A549 (cell line): ENCODE measurements around the gene MMP8. TPM values are rescaled to one million over a fixed set of nuclear protein-coding genes. Genes with fewer than 3 reads are reported as not detected.

ENCODE experiments used
- ATAC-seq, 2 experiments: fragments of 200-7000 bp in 1 of 2; fragments of >200 bp in 1 of 2; cut with Nextera tagmentation in 1 of 2; cut with Tn5 transposase in 1 of 2; 3 replicates each; pipeline versions ENCODE4 v1.8.0 to v1.9.1; 2018 to 2020; ENCODE audit warnings: mild to moderate bottlenecking in 1 of 2, moderate library complexity in 1 of 2
- CTCF ChIA-PET: fragments of 300-600 bp; sonication (Branson Sonifier 250); formaldehyde crosslinking; extraction: SDS; loops from one replicate; lab custom pipeline; 2021; ENCODE audit warnings: antibody characterized with exemption, inconsistent platforms; lab: Yijun Ruan, JAX
- POLR2A ChIA-PET: fragments of 350-600 bp; formaldehyde crosslinking; extraction: SDS; loops from one replicate; lab custom pipeline; 2021; ENCODE audit warnings: antibody characterized with exemption, inconsistent platforms; lab: Yijun Ruan, JAX
- DNase-seq, 2 experiments: peaks; one replicate each; pipeline versions ENCODE4 v3.0.0 to v3.0.0-alpha.2; 2011 to 2016; ENCODE audit warnings: low read depth in 1 of 2, low spot score in 1 of 2
- FAIRE-seq: peaks from 2 replicates; lab custom pipeline; 2011; peaks lifted over from hg19 to GRCh38; lab: Jason Lieb, UNC
- H3K27ac ChIP-seq, 2 experiments: fragments of >200 bp; sonication (Bioruptor Twin); formaldehyde crosslinking; 3 replicates each; pipeline ENCODE4 v1.5.1; 2016 to 2017
- H3K4me1 ChIP-seq: fragments of >200 bp; sonication (Bioruptor Twin); formaldehyde crosslinking; 3 replicates; pipeline ENCODE4 v1.6.1; 2016
- H3K4me2 ChIP-seq: fragments of >200 bp; sonication (Bioruptor Twin); formaldehyde crosslinking; 3 replicates; pipeline ENCODE4 v1.6.1; 2016
- H3K4me3 ChIP-seq: fragments of >200 bp; sonication (Bioruptor Twin); formaldehyde crosslinking; 3 replicates; pipeline ENCODE4 v1.5.1; 2016
- H3K9me3 ChIP-seq: fragments of >200 bp; sonication (Bioruptor Twin); formaldehyde crosslinking; 3 replicates; pipeline ENCODE4 v1.6.1; 2016
- BHLHE40 ChIP-seq: IDR thresholded peaks from 2 replicates; pipeline ENCODE4 v1.6.1; 2012; ENCODE audit warnings: low read depth, low read length, inconsistent platforms
- CBX2 ChIP-seq: fragments of 200-600 bp; sonication (generic); IDR thresholded peaks from 2 replicates; pipeline ENCODE4 v1.6.1; 2016; ENCODE audit warnings: low read depth, mild to moderate bottlenecking, borderline replicate concordance
- CBX8 ChIP-seq: fragments of 200-600 bp; sonication (generic); IDR thresholded peaks from 2 replicates; pipeline ENCODE4 v1.6.1; 2016
- CHD2 ChIP-seq: fragments of 150-350 bp; IDR thresholded peaks from 2 replicates; pipeline ENCODE4 v1.6.1; 2014; ENCODE audit warnings: low read length; ENCODE audit not compliant: partially characterized antibody
- EHMT2 ChIP-seq: fragments of 200-600 bp; sonication (generic); IDR thresholded peaks from 2 replicates; pipeline ENCODE4 v1.6.1; 2016; ENCODE audit warnings: antibody characterized with exemption, low read depth, mild to moderate bottlenecking, moderate library complexity
- EP300 ChIP-seq, 2 experiments: fragments of >200 bp; sonication (Bioruptor Twin); formaldehyde crosslinking; IDR thresholded peaks; 2 replicates in 1 of 2; 3 replicates in 1 of 2; pipeline ENCODE4 v1.6.1; 2016 to 2017
- ESRRA ChIP-seq: fragments of 150-350 bp; IDR thresholded peaks from 2 replicates; pipeline ENCODE4 v1.6.1; 2014; ENCODE audit warnings: mild to moderate bottlenecking, low read length, borderline replicate concordance
- FOSB ChIP-seq: fragments of 250-450 bp; sonication (Bioruptor Pico); IDR thresholded peaks from 2 replicates; pipeline ENCODE4 v1.5.0; 2020; ENCODE audit warnings: mild to moderate bottlenecking, moderate library complexity
- GATA3 ChIP-seq: IDR thresholded peaks from 2 replicates; pipeline ENCODE4 v1.6.1; 2012; ENCODE audit warnings: borderline replicate concordance
- HDAC2 ChIP-seq: fragments of 200-600 bp; sonication (generic); IDR thresholded peaks from 2 replicates; pipeline ENCODE4 v1.6.1; 2016
- HOXB5 ChIP-seq: fragments of 250-450 bp; sonication (Bioruptor Pico); IDR thresholded peaks from 2 replicates; pipeline ENCODE4 v1.5.0; 2020; ENCODE audit warnings: mild to moderate bottlenecking, moderate library complexity
- JUNB ChIP-seq: fragments of >200 bp; sonication (Bioruptor Twin); formaldehyde crosslinking; IDR thresholded peaks from 2 replicates; pipeline ENCODE4 v1.6.1; 2016
- KDM1A ChIP-seq: fragments of 200-600 bp; sonication (generic); IDR thresholded peaks from 2 replicates; pipeline ENCODE4 v1.6.1; 2016; ENCODE audit warnings: low read depth, mild to moderate bottlenecking
- MAFK ChIP-seq: fragments of 450-650 bp; IDR thresholded peaks from 2 replicates; pipeline ENCODE4 v1.6.1; 2014; ENCODE audit not compliant: partially characterized antibody
- MAZ ChIP-seq: fragments of 150-350 bp; IDR thresholded peaks from 2 replicates; pipeline ENCODE4 v1.6.1; 2014; ENCODE audit warnings: antibody characterized with exemption, low read depth, low read length, borderline replicate concordance
- NFE2L2 ChIP-seq: fragments of 150-350 bp; conservative IDR thresholded peaks from 2 replicates; pipeline ENCODE4 v1.6.1; 2014; ENCODE audit warnings: low read length
- PHF8 ChIP-seq: fragments of 200-600 bp; sonication (generic); IDR thresholded peaks from 2 replicates; pipeline ENCODE4 v1.6.1; 2016; ENCODE audit warnings: low read depth, mild to moderate bottlenecking, antibody characterized with exemption, moderate library complexity, borderline replicate concordance
- POLR2A ChIP-seq: IDR thresholded peaks from 2 replicates; pipeline ENCODE4 v1.6.1; 2012; ENCODE audit warnings: mild to moderate bottlenecking, low read length
- RAD21 ChIP-seq, 2 experiments: fragments of >200 bp in 1 of 2; sonication (Bioruptor Twin) in 1 of 2; formaldehyde crosslinking in 1 of 2; IDR thresholded peaks in 1 of 2; conservative IDR thresholded peaks in 1 of 2; 2 replicates in 1 of 2; 3 replicates in 1 of 2; pipeline ENCODE4 v1.6.1; 2012 to 2018; ENCODE audit warnings: inconsistent platforms in 1 of 2
- RFX5 ChIP-seq: fragments of 450-650 bp; IDR thresholded peaks from 2 replicates; pipeline ENCODE4 v1.7.1; 2014; ENCODE audit warnings: antibody characterized with exemption, mild to moderate bottlenecking, moderate library complexity
- SREBF2 ChIP-seq: fragments of 450-650 bp; IDR thresholded peaks from 2 replicates; pipeline ENCODE4 v1.6.1; 2014; ENCODE audit warnings: mild to moderate bottlenecking, moderate library complexity
- TP53 ChIP-seq: fragments of 250-450 bp; sonication (Bioruptor Pico); IDR thresholded peaks from 2 replicates; pipeline ENCODE4 v1.5.0; 2021; ENCODE audit warnings: mild to moderate bottlenecking, moderate library complexity
- USF2 ChIP-seq: fragments of 450-650 bp; IDR thresholded peaks from 2 replicates; pipeline ENCODE4 v1.6.1; 2014; ENCODE audit warnings: antibody characterized with exemption
- ZNF302 ChIP-seq: fragments of 250-450 bp; sonication (Bioruptor Pico); IDR thresholded peaks from 2 replicates; pipeline ENCODE4 v1.9.0; 2021; ENCODE audit warnings: inconsistent platforms, mild to moderate bottlenecking, moderate library complexity
- WGBS: methylation state at CpG from one replicate; pipeline ENCODE4 v1.1.6; 2017; ENCODE audit errors: missing lambda C conversion rate; 5-methylcytosine and 5-hydroxymethylcytosine counted together
- polyA plus RNA-seq, 4 experiments: library from polyadenylated mRNA; depleted of rRNA in 3 of 4; stranded (reverse); fragments of >200 nt; fragmentation: RNase III in 1 of 4; extraction: RNeasy Plus Mini Kit Qiagen cat#74134 plus additional on column Dnase treatment in 1 of 4; gene quantifications; 2 replicates in 3 of 4; 3 replicates in 1 of 4; pipeline ENCODE4 v1.2.3, GENCODE V29; 2011 to 2017
- TF ChIP-seq, protein P1 (sequence below): fragments of >200 bp; sonication (Bioruptor Twin); formaldehyde crosslinking; IDR thresholded peaks from 3 replicates; pipeline ENCODE4 v1.5.1; 2016
- TF ChIP-seq, protein P2 (sequence below): fragments of >200 bp; sonication (Bioruptor Twin); formaldehyde crosslinking; IDR thresholded peaks from 3 replicates; pipeline ENCODE4 v1.6.1; 2016

MMP8 gene
- polyA plus RNA-seq, 2 of the 4 experiments (the other 2 are of a cell fraction): not detected

DNA sequence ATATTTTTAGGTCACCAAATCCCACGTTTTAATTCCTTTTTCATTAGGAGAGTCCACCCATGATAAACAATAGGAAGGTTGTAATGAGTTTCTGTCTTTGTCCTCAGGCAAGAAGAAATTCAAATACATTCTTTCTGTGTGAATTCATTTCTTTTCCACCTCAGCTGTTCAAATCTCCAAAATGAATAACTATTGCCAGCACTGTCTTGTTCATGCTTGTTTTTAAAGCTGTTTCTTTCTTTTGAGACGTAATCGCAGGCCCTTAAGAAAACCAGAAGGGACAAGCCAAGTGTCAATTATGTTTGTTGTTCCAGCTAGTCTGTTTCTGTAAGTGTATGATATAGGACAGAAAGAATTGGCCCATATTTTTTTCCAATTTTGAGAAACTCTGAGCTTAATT, 39.4 kb downstream of the MMP8 start:
- FAIRE-seq (no peak), DNase-seq (no peak), ATAC-seq (no peak)
- TF ChIP-seq CBX2 (no peak), USF2 (no peak), RFX5 (no peak), NFE2L2 (no peak), TP53 (CRISPR knock-in tag) (no peak), BHLHE40 (no peak), EHMT2 (no peak), EP300 (IDR thresholded peaks at IDR 0.05) (no peak), CBX8 (no peak)
- TF ChIP-seq, protein P1, sequence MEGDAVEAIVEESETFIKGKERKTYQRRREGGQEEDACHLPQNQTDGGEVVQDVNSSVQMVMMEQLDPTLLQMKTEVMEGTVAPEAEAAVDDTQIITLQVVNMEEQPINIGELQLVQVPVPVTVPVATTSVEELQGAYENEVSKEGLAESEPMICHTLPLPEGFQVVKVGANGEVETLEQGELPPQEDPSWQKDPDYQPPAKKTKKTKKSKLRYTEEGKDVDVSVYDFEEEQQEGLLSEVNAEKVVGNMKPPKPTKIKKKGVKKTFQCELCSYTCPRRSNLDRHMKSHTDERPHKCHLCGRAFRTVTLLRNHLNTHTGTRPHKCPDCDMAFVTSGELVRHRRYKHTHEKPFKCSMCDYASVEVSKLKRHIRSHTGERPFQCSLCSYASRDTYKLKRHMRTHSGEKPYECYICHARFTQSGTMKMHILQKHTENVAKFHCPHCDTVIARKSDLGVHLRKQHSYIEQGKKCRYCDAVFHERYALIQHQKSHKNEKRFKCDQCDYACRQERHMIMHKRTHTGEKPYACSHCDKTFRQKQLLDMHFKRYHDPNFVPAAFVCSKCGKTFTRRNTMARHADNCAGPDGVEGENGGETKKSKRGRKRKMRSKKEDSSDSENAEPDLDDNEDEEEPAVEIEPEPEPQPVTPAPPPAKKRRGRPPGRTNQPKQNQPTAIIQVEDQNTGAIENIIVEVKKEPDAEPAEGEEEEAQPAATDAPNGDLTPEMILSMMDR: no peak
- Histone ChIP-seq H3K9me3 (no peaks in the 10 kb centered on the region), H3K4me1 (no peaks in the 10 kb centered on the region), H3K27ac (no peak overlapping the region), H3K4me3 (no peak overlapping the region), H3K4me2 (no peak overlapping the region)
- CTCF ChIA-PET: interaction anchor here (1.5 kb wide), 2 partner anchors 19 to 256 kb away, joined by 4 read pairs; no protein-coding TSS in a partner anchor
- WGBS: 62% methylated on average over 3 of the region's 3 CpGs
- POLR2A ChIA-PET: no interaction called here

- FAIRE-seq: no peak
- H3K9me3 ChIP-seq: no peaks in the 10 kb centered on the region
- no peaks in the 10 kb centered on the region for H3K4me1 ChIP-seq
- DNase-seq: peak in 1 of 2 experiments; percentile 10
- WGBS: 42% methylated on average over 3 of the region's 4 CpGs
- H3K27ac ChIP-seq: no peak overlapping the region
- H3K4me3 ChIP-seq: no peak overlapping the region
- CTCF ChIA-PET: interaction anchor here (1.0 to 1.6 kb wide), 2 partner anchors 15 to 436 kb away, joined by 3 read pairs; no protein-coding TSS in a partner anchor
- POLR2A ChIA-PET: no interaction called here
- ATAC-seq: peak; percentile 73 to 83
- TF ChIP-seq RFX5: no peak
- TF ChIP-seq USF2: no peak
- TF ChIP-seq JUNB: no peak
- TF ChIP-seq RAD21 (conservative IDR thresholded peaks at IDR 0.05 in 1 of 2, IDR thresholded peaks at IDR 0.05 in 1 of 2): peak in 1 of 2 experiments; percentile 33; a peak in 2 of 5 replicates
- no peak overlapping the region for H3K4me2 ChIP-seq
Observed at GRCh38 chr11:102683277-102683676, 41.5 kb downstream of the MMP8 start.

GRCh38 chr11:102680945-102681344, 43.8 kb downstream of the MMP8 start:
- Histone ChIP-seq H3K27ac (no peak overlapping the region), H3K4me2 (no peak overlapping the region), H3K4me1 (no peaks in the 10 kb centered on the region), H3K4me3 (no peak overlapping the region), H3K9me3 (no peaks in the 10 kb centered on the region)
- no peak for ATAC-seq
- TF ChIP-seq PHF8 (no peak), CBX8 (no peak), KDM1A (no peak), CHD2 (no peak), ZNF302 (CRISPR knock-in tag) (no peak), RFX5 (no peak), FOSB (no peak), HOXB5 (CRISPR knock-in tag) (no peak), BHLHE40 (no peak), POLR2A (no peak), SREBF2 (no peak), GATA3 (no peak), MAZ (no peak), HDAC2 (no peak), MAFK (no peak), ESRRA (no peak)
- TF ChIP-seq, protein P2, sequence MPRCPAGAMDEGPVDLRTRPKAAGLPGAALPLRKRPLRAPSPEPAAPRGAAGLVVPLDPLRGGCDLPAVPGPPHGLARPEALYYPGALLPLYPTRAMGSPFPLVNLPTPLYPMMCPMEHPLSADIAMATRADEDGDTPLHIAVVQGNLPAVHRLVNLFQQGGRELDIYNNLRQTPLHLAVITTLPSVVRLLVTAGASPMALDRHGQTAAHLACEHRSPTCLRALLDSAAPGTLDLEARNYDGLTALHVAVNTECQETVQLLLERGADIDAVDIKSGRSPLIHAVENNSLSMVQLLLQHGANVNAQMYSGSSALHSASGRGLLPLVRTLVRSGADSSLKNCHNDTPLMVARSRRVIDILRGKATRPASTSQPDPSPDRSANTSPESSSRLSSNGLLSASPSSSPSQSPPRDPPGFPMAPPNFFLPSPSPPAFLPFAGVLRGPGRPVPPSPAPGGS: no peak
- DNase-seq: no peak
- CTCF ChIA-PET: no interaction called here
- no peak for FAIRE-seq
- POLR2A ChIA-PET: no interaction called here
- 82% methylated on average over 1 of the region's 1 CpG for WGBS
